ENCODE measurements around the gene ARMCX2.
"Not testable (repeated sequence)": the region's sequence is repeated elsewhere in the genome, so short reads cannot be mapped to it uniquely, and the experiment has no call there.

The ARMCX2 gene

DNA sequence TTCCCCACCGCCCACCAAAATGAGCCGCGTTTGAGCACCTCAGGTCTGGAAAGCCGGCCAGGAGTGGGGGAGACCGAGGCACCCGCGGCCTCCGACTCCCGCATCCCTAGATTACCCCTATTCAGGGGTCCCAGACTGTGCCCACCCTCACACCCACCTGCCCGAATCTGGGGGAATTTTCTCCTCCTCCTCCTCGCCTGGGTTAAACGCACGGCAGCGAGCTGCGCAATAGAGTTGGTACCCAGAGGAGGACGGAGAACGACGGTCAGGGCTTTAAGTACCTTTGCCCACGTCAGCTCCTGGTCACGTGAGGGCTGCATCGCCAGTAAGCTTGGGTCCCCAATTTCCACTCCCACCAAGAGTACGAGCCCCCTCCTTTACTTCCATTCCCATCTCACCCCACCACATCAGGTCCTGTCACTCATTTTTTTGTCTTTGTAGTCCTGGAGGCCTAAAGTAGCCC, at the start of gene ARMCX2:
ARMCX2 (minus strand) TSS at position 250 of the 463 bp plus-strand sequence. CDS start 2,262 bp downstream, outside the sequence.
- no peak for DNase-seq (ENCODE audit: low read depth in 2 of 2)

DNA sequence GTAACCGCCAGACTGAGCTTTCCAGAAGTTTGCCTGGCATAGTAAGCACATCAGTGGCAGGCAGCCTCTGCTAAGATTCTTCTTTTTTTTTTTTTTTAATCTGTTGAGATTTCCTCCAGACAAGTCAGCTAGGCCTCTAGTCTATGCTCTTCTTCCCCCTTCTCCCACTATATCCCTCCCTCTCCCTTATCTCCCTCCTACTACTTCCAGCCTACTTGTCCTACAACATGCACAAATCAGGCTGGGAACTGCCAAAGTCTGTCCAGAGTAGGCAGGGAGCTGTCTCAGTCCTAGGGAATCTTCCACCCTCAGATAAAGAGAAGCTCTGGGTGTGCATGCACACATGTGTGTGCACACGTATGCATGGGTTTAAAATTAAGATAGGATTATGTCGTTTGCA, 49.7 kb upstream of the ARMCX2 start:
- no peak for DNase-seq (ENCODE audit: low read depth in 2 of 2)

DNA sequence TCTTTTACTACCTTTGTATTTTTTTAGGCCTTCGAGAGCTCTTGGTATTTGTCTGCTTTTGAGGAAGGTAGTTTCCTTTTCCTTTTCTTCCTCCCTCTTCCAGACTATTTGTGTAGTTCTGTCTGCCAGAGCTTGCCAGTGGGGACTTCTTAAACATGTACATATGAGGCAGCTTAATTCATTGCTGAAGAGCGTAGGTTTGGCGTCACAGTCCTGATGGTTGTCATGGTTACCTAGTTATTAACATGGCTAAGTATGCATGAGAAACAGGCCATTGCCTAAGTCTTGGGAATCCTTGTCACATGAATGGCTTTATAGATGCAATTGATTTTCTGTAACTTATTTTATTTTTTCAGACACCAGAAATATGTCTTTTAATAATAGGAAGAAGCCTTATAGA, 48.5 kb upstream of the ARMCX2 start:
- DNase-seq (ENCODE audit: low read depth in 2 of 2) = no peak

DNA sequence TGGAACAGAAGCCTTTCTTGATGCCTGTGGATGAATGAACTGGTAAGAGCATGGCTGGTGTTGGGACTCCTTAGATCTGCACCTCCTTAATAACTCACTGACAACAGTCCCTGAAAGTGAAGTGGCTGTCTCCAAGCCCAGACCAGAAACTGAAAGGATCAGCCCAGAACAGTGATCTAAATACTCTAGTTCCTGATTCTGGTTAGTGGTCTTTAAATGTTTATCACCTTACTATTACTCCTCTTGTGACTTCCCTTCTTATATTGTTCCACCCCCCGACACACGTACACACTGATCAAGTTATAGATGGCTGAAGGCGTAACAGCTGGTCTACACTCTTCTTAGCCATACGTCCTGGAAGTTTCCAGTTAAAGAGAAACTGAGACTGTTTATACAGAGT, 33.8 kb upstream of the ARMCX2 start:
- no peak for DNase-seq (ENCODE audit: low read depth in 2 of 2)

DNA sequence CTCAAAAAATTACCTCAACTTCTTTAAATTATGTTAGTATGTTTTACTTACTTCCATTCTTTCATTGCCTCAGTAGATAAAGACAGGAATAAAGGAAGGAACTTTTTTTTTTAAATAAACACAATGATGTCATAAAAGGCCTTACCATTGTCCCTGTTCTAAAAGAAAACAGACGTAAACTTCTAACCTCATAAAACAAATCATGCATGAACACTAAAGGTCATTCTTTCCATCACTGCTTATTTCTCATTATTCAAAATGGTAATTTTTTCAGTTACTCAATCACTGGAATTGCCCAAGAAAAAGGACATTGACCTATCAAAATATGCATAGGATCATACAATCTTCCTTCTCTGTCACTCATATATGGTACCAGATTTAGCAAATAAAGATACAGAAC, 32.2 kb upstream of the ARMCX2 start:
- no peak for DNase-seq (ENCODE audit: low read depth in 2 of 2)

DNA sequence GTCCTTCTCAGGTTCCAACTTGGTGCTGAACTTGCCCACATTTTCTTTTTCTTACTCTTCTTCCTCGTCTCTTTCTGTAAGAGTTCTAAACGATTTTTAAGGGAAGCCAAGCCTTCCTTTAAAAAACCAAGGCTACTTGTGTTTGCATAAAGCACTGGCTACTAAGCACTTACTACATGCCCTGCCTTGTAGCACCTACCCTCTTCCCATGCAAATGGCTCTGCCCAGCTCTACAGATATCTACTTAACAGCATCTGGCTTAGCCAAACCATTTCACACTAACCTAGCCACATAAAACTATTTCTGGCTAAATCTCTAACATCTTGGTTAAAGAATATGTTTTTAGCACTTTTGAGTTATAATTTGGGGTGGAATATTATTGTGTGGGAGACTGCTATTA, 26.9 kb upstream of the ARMCX2 start:
- DNase-seq (ENCODE audit: low read depth in 2 of 2) = no peak

DNA sequence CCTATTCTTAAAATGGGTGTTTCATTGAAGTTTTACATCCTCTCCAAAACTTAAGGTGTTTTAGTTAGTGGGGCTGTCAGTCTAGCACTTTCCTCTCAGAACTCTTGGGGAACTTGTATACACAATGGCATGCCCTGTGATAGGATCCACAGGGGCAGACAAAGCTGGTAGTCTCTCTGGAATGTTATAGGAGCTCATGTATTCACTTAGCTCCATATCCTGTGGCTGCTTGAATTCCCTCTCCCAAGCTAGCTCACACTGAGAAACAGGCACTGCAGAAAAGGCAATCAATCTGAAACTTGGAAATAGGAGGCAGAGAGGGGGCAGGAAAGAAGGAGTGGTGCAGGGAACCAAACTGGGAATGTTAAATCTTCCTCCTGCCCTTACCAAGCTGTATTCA, 26.3 kb upstream of the ARMCX2 start:
- DNase-seq (ENCODE audit: low read depth in 2 of 2) = no peak

DNA sequence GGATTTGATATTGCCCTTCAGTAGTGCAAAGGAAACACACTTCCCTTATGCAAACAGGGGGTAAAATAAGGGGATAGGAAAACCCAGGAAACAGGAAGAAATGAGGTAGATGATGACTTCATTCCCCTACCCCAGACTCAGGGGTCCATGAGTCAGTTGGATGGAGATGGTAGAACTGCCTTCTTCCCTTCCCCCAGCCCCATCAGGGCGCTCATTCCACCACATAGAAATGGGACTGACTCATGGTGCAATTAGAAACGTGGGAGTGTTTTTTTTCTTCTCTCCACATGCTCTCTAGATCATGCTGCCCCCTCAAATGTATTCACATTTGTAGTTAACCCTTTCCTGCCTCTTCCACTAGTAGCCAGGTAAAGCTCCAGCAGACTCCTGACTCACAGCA, 23.1 kb upstream of the ARMCX2 start:
- DNase-seq (ENCODE audit: low read depth in 2 of 2) = no peak

DNA sequence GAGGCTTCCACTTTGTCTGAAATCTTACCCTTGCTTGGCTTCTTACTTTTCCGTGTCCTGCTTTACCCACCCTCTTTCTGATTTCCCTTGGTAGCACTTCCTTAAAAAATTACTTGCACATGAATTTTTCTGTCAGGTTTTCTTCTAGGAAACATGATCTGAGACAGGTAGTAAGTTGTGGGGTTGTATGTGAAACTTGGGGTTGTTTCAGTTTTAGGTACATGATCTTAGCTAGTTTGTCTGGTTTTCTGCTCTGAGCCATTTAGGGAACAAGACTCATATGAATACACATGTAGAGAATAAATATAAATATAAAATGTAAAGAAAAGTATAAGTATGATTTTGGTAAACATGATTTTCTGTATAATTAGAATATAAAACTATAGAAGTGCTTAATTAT, 17.4 kb upstream of the ARMCX2 start:
- DNase-seq (ENCODE audit: low read depth in 2 of 2) = no peak

DNA sequence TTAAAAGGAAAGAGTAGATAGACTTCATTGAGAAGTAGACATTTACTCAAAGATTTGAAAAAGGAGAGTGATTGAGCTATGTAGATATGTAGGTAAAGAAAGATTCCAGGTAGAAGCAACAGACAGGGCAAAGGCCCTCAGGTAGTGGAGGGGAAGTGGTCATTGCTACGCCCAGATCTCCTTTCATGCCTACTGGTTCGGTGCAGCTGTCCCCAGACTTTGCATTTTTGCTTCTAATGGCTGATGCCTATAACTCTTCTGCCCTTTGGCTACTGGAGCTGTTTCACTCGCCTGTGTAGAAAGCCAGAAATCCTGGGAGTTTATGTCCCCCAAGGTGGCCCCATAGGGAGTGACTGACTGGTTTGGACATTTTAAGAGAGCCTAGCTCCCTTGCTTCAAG, 16.9 kb upstream of the ARMCX2 start:
- DNase-seq (ENCODE audit: low read depth in 2 of 2) = no peak

DNA sequence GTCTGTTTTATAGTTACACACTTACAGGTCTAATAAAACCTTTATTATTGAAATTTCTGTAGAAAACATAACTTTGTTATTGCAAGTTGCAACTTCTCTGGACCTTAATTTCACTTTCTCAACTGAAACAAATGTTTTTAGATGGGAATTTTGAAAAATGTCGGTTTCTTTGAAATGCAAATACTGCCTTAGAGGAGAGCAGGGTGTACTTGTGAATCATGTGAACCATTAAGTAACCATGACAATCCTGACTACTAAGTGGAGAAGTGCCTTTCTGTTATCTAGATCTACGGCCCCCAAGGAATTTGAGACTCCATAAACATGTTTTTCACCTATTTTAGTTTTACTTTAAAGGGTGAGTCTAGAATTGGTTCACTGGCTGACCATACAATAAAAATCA, 8.5 kb upstream of the ARMCX2 start:
- no peak for DNase-seq (ENCODE audit: low read depth in 2 of 2)

DNA sequence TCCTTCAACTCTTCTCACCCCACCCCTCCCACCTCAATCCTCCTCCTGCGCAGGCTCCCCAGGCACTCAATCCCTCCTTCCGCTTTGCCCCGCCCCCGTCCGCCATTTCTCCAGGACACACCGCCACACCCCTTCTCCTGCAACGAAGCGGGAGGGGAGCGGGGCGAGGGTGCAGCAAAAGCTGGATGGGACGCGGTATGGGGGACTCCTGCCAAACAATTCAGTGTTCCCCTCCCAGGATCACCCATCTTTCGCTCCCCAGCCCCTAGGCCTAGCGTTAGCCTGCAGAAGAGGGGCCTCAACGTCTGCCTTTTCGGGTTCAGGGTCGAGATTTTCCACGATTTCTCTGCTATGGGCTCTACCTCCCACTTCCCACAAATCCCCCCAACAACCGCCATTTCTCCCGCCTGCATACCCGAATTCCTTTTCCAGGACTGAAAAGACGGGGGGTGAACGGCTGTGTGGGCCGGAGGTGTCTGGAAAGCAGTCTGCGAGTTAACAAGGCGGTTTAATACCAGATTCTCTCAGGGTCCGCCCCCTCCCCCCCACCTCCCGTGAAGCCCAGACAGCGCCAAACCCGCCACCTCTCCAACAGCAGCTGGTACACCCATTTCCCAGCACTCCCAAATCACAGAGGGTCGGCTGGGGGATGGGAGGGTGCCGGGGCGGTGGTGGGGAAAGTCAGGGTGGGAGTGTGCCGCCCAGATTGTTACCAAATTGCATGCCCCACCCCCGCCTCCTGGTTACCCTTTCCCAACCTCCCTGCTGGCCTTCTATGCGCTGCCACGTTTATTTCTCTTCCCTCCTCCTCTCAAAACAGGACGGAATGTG, 774 bp downstream of the ARMCX2 start:
- peak; percentile 17 to 51 for DNase-seq (ENCODE audit: low read depth in 2 of 2)

DNA sequence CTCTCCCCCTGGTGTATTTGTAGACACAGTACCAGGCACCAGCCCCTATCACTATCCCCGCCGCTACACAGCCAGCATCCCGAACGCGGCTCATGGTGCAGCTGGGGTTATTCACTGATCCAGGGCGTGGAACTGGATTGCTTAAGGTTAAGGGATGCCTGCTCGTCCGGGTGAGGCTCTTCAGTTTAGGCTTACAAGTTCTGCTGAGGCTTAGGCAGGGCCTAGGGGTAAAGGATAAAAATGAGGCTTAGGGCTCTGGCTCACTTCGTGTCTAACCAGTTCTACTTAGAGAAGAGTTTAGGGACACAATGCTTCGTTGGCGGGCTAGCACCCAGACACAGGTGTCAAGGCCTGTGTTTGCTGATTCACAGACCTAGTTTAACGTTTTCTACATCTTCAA, 2.2 kb downstream of the ARMCX2 start:
- no peak for DNase-seq (ENCODE audit: low read depth in 2 of 2)

DNA sequence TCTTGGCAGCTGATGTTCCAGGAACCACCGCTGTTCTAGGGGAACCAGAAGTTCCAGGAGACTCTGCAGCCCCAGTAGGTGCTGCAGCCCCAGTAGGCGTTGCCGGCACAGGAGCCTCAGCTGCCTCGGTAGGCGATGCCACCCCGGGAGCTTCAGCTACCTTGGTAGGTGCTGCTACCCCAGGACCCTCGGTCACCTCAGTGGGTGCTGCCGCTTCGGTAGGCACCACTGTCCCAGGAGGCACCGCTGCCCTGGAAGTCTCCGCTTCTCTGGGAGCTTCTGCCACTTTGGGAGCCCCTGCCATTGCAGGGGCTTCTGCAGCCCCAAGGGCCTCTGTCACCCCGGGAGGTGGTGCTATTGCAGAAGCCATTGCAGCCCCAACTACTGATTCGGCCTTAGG, 2.8 kb downstream of the ARMCX2 start:
- DNase-seq (ENCODE audit: low read depth in 2 of 2) = no peak

DNA sequence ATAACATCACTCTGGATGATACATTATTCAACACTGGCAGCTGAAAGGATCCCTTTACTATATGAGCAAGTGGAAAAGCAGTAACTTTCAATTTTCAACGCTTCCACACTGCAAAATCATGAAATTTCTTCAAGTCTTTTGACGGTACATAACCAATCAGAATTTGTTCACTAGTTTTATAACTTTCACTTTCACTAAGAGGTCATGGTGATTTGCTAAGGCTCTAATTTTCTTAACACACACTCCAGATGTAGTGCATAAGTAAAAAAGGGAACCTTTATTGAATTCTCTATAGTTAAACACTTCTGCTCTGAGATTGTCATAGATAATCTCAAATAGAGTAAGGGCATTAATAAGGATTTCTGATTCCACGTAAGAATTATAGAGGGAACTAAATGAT, 4.1 kb downstream of the ARMCX2 start:
- DNase-seq (ENCODE audit: low read depth in 2 of 2) = no peak

DNA sequence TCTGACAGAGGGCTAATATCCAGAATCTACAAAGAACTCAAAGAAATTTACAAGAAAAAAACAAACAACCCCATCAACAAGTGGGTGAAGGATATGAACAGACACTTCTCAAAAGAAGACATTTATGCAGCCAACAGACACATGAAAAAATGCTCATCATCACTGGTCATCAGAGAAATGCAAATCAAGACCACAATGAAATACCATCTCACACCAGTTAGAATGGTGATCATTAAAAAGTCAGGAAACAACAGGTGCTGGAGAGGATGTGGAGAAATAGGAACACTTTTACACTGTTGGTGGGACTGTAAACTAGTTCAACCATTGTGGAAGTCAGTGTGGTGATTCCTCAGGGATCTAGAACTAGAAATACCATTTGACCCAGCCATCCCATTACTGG, 11.9 kb downstream of the ARMCX2 start:
- not testable (repeated sequence) for DNase-seq (ENCODE audit: low read depth in 2 of 2)

DNA sequence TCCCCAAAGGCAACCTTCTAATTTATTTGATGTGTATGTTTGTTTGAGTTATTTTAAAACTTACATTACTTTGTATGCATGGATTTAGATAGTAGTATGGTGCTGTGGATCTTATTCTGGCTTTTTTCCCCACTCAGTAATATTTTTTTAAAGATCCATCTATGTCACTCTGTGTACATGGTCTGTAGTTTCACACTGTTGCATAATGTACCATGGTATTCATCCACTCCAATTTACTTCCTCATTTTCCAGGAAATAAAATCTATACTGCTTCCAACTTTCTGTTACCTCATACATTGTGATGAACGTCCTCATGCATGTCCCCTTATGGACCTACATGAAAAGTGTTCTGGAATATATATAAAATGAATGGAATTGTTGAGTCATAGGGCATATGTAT, 17.6 kb downstream of the ARMCX2 start:
- no peak for DNase-seq (ENCODE audit: low read depth in 2 of 2)

DNA sequence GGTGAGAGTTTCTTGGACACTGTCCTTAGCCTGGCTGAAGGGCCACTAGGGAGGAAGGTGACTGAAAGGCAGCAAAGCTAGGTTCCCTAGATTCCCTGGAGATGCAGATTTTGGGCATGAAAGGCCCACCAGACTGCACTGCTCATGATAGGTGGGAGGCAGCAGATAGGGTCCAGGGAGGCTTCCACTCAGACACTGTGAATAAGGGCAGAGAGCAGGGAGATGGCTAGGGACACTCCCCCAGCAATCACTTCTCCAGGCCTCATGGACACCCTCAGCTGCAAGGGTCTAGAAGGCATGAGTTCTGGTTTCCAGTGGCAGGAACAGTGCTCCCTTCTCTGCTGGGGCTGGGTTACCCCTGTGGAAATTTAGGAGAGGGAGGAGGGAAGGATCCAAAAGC, 20.1 kb downstream of the ARMCX2 start:
- no peak for DNase-seq (ENCODE audit: low read depth in 2 of 2)

DNA sequence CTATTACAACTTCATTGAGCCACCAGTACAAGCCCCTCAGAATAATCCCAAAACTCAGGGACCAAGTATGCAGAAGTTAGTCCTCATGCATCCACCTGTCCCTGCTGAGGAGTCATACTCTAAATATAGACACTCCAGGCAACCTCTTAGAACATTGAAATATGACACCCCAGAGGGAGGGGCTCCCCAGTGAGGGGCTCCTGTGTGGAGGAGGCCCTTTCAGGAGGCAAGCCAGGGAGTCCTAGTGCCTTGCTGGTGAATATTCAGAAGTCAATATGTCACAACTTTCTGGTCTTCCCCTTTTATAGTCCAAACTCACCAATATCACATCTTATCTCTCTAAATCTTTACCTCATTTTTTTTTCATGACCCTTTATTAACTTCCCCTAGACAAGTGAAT, 40.3 kb downstream of the ARMCX2 start:
- no peak for DNase-seq (ENCODE audit: low read depth in 2 of 2)

DNA sequence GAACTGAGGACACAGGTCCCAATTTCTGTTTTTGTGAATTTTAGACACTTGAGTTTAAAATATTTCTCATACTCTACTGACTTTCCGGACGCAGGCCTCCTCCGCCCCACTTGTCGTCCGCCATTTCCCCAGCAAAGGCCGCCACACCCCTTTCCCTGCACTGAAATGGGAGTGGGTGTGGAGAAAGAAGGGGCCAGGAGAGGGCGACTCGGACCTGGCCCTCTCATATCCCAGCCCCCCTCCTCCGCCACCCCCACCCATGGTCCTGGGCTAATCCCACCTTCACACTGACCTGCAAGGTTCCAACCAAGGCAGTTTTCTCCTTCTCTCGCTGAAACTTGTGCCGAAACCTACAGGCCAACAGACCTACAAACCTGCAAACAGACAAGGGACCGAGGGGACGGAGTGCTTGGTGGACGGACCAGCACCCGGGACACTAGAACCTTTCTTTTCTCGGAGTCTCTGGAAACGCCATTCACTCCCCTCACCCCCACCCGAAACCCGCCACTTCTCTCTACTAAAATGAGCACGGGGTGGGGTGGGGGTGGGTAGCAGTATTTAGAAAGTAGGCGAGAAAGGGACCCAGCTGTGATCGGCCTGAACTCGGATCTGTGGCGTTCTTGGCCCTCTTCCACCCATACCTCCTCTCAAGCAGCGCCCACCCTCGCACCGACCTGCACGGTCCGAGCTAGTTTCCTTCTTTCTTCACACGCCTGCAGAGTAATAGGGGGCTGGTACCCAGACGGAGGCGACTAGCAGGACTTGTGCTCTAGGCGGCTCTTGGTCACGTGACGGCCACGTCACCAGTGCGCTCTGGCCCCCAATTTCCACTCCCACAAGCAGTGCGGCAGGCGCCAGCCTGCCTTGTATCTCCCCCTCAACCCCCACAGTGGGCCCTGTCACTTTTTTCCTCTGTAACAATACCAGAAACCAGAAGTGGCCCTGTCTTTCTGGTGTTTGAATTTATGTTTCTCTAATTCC, 42.1 kb downstream of the ARMCX2 start, which contains the start of gene ARMCX6:
ARMCX6 (minus strand) TSS at position 790 of the 981 bp plus-strand sequence. CDS start 1,380 bp downstream, outside the sequence.
- peak; percentile 56 to 60 for DNase-seq (ENCODE audit: low read depth in 2 of 2)

DNA sequence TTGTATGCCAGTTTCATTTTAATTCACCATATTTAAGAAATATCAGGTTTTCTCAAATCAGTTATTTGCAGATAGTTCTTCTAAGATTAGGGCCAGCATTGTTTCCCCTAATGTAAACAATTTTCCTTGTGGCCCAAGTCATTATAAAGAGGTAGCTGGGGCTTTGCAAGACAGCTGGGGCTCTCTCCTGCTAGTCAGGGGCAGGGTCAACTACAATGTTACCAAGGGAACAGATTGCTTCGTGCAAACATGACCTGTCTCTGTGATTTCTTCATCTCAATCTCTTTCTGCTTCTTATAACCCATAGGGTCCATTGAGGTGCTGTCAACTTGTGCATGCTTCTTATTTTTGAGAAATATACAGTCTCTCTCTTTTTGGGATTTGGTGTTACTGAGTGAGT, 53.9 kb downstream of the ARMCX2 start:
- no peak for DNase-seq (ENCODE audit: low read depth in 2 of 2)

Data from stimulated activated CD4-positive, alpha-beta T cell treated with anti-CD3 and anti-CD28 coated beads, Interleukin-1b, Interleukin-23, amount 100 ng/mL, for 4 hours (primary cell).